ENCODE data around the gene TP73.

Gene TP73

GRCh38 chr1:3634059-3634800 is 18.1 kb upstream of the TP73 start:
- DNase-seq (ENCODE audit: low read depth, low spot score), result no peak

- no peak for DNase-seq (ENCODE audit: low read depth, low spot score)
Observed at GRCh38 chr1:3636080-3636479, 16.2 kb upstream of the TP73 start.

- no peak for DNase-seq (ENCODE audit: low read depth, low spot score)
Observed at GRCh38 chr1:3636531-3636930, 15.8 kb upstream of the TP73 start.

GRCh38 chr1:3638027-3638426 is 14.3 kb upstream of the TP73 start:
- DNase-seq (ENCODE audit: low read depth, low spot score), result no peak

- DNase-seq (ENCODE audit: low read depth, low spot score), result no peak
Observed at GRCh38 chr1:3638676-3639075, 13.6 kb upstream of the TP73 start.

- DNase-seq (ENCODE audit: low read depth, low spot score), result no peak
Observed at GRCh38 chr1:3639397-3639911, 12.9 kb upstream of the TP73 start.

- DNase-seq (ENCODE audit: low read depth, low spot score), result no peak
Observed at GRCh38 chr1:3640121-3640837, 12.0 kb upstream of the TP73 start.

- DNase-seq (ENCODE audit: low read depth, low spot score), result no peak
Observed at GRCh38 chr1:3641046-3641760, 11.1 kb upstream of the TP73 start.

- DNase-seq (ENCODE audit: low read depth, low spot score), result no peak
Observed at GRCh38 chr1:3641816-3642215, 10.5 kb upstream of the TP73 start.

- no peak for DNase-seq (ENCODE audit: low read depth, low spot score)
Observed at GRCh38 chr1:3642919-3643675, 9.2 kb upstream of the TP73 start.

- DNase-seq (ENCODE audit: low read depth, low spot score), result no peak
Observed at GRCh38 chr1:3644273-3644672, 8.0 kb upstream of the TP73 start.

GRCh38 chr1:3645247-3645646 is 7.1 kb upstream of the TP73 start:
- no peak for DNase-seq (ENCODE audit: low read depth, low spot score)

GRCh38 chr1:3645666-3646355 is 6.5 kb upstream of the TP73 start:
- DNase-seq (ENCODE audit: low read depth, low spot score), result no peak

GRCh38 chr1:3646596-3646995 is 5.7 kb upstream of the TP73 start:
- DNase-seq (ENCODE audit: low read depth, low spot score), result no peak

- DNase-seq (ENCODE audit: low read depth, low spot score), result peak; percentile 94
Observed at GRCh38 chr1:3649342-3650247, 2.7 kb upstream of the TP73 start, which contains the start of gene WRAP73. Gene WRAP73 (minus strand): TSS chr1:3650103. CDS start chr1:3649999, 104 bp downstream.

GRCh38 chr1:3650248-3651025 is 1.9 kb upstream of the TP73 start:
- DNase-seq (ENCODE audit: low read depth, low spot score), result no peak

- DNase-seq (ENCODE audit: low read depth, low spot score), result peak; percentile 70
Observed at GRCh38 chr1:3651026-3651929, 1.0 kb upstream of the TP73 start.

All from ELF-1 (cell line).